GM21529 (cell line): ENCODE results near the gene NIBAN1.

ENCODE experiments used
- ATAC-seq: cut with Tn5 transposase; IDR thresholded peaks from one replicate; pipeline ENCODE4 v1.9.1; 2021; ENCODE audit not compliant: unreplicated experiment

The NIBAN1 gene

GRCh38 chr1:184947497-184948256 is 26.6 kb downstream of the NIBAN1 start:
- no peak for ATAC-seq

- peak; percentile 74 for ATAC-seq
These were observed 28.5 kb downstream of the NIBAN1 start for GRCh38 chr1:184945678-184946412.

DNA sequence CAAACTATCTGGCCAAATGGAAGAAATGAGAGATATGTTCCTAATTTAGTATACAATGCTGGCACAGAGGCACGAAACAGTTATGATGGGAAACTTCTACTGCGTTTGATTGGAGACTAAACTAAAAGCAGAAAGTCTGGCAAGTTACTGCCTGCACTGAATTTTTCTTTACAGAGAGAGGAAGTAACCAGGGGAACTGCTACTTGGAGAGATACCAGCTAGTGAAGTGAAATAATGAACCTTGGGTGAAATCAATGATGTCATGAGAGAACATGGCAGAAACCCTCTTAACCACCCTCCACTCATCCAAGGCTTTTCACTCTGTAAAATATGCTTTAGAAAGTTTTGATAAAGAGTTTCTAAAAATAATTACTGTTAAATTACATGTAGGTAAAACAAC is 29.3 kb downstream of the NIBAN1 start:
- peak; percentile 58 for ATAC-seq

DNA sequence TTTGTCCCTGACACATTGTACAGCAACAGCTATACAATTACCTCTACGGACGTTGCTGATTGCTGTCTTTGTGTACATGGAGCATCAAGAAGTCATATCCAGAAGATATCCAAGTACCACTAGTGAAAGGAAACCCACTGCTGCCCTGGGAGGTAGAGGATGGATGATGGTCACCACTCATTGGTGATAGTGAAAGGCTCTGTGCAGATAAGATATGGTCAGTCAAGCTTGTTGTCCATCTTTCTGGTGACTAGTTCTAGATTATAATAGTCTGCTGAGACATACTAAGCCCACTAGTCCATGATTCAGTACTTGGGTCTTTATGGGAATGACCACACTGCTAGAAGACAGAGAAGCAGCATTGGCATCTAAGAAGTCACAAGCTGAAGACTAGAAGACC is 30.3 kb downstream of the NIBAN1 start:
- ATAC-seq = no peak

DNA sequence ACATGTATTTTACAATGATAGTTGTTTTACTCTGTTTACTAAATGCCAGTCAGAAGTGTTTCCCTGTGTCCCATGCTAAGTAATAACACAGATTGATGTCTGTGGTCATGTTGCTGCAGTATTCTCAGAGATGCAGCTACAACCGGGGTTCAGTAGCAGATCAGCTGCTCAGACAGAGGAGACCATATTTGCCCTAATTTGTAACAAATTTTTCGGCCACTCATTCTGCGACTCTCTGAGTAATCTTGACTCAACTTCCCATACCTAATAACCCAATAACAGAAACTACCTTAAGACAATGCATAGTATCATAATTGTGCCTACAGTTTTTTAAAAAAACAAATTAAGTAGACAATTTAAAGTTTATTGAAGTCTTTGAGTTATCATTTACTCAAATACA is 32.6 kb downstream of the NIBAN1 start:
- peak; percentile 59 for ATAC-seq

DNA sequence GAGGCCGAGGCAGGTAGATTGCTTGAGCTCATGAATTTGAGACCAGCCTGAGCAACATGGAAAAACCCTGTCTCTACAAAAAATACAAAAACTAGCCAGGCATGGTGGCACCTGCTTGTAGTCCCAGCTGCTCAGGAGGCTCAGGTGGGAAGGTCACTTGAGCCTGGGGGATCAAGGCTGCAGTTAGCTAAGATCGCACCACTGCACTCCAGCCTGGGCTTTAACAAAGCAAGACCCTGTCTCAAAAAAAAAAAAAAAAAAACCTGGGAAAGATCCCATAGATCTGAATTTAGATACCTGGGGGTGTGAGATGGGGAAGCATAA is 32.9 kb downstream of the NIBAN1 start:
- no peak for ATAC-seq

DNA sequence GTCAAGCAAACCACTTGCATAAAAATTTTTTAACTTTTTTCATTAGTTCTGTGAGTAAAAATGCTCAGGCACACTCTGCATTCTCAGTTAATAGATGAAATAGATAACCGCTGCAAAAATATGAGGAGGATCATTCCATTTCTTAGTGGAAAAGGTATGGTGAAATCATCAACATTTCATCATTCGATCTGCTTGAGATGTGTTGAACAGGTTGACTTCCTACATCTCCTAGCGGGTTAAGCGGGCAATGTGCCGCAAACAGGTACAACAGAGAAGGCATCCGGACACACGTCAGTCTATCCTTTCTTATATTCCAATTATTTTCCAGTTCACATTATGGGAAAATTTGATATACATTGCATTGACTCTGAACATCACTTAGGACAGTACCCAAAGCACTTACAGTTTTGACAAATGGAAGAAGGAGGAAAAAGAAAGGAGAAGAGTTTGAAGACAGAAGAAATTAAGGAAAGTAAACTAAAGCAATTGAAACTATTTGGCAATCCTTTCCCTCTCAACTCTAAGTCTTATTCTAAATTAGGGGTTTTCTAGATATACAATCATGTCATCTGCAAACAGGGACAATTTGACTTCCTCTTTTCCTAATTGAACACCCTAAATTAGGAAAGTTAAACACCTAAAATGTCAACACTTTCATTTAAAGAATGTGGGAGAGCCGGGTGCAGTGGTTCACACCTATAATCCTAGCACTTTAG is 33.5 kb downstream of the NIBAN1 start:
- no peak for ATAC-seq

DNA sequence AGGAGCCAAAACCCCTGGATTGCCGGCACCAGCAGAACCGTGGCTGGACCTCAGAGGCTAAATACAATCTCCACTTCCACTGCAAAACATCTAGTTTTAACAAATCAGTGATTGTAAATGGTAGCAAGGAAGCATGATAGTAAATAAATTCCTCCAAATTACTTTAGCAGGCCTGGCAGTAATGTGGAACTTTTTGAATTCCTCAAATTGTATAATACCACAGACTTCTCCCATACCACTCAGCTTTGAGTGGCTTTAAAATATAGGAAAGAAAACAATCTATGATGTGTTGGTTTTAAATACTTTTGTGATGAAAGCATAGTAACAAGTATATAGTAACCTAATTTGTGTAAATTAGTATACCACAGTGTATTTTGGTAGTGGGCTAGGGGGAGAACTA is 34.1 kb downstream of the NIBAN1 start:
- no peak for ATAC-seq

GRCh38 chr1:184937729-184938128 is 36.6 kb downstream of the NIBAN1 start:
- no peak for ATAC-seq

GRCh38 chr1:184935920-184936798 is 38.1 kb downstream of the NIBAN1 start:
- no peak for ATAC-seq

DNA sequence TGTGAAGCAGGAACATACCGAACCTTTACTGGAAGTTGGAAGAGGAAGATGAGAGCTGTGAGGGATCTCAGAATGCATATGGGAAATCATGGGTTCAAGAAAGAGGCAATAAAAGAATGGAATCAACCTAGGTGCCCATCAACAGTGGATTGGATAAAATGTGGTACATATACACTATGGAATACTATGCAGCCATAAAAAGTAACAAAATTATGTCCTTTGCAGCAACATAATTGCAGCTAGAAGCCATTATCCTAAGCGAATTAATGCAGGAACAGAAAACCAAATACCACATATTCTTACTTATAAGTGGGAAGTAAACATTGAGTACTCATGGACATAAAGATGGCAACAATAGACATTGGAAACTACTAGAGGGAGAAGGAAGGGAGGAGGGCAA is 40.4 kb downstream of the NIBAN1 start:
- no peak for ATAC-seq

DNA sequence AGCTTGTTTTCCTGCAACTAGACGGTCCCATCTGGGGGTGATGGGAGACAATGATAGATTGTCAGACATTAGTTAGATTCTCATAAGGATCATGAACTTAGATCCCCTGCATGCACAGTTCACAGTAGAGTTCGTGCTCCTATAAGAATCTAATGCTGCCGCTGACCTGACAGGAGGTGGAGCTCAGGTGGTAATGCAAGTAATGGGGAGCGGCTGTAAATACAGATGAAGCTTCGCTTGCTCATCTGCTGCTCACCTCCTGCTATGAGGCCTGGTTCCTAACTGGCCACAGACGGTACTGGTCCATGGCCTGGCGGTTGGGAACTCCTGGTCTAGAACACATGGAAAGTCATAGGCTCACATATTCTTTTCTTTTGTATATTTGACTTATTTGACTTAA is 42.0 kb downstream of the NIBAN1 start:
- ATAC-seq = no peak

GRCh38 chr1:184931566-184931965 is 42.7 kb downstream of the NIBAN1 start:
- no peak for ATAC-seq

- no peak for ATAC-seq
These were observed 43.7 kb downstream of the NIBAN1 start for GRCh38 chr1:184930645-184931044.

GRCh38 chr1:184930232-184930631 is 44.1 kb downstream of the NIBAN1 start:
- ATAC-seq = no peak

DNA sequence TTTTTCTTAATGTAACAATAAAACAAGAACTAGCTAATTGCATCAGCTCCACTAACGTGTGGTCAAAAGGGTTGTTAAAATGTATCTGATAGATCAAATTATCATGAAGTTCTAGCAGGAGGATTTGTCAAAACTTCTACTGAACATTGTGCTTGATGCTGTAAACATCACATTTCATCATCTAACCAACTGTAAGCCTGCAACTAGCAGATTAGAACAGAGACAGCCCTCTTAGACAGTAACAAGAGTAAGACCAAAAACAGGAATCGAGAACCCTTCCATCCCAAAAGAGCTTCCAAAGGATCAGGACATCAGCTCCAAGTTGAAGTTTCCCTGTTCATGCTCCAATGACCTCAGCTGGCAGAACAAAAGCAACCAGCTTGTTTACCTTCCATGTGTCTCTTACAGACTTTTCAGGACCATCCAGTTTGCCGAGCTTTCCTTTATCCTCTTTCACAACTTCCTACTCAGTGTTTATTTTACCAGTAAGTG is 44.6 kb downstream of the NIBAN1 start:
- ATAC-seq = no peak

GRCh38 chr1:184928394-184928793 is 45.9 kb downstream of the NIBAN1 start:
- no peak for ATAC-seq
